C4-2B (cell line): ENCODE measurements around the gene TSPAN6.

Experiments
- H3K27ac ChIP-seq: fragments of 450-650 bp; 2 replicates; pipeline ENCODE4 v1.5.1; 2017
- CTCF ChIP-seq: fragments of 450-650 bp; conservative IDR thresholded peaks from 2 replicates; pipeline ENCODE4 v1.5.1; 2017; ENCODE audit warnings: mild to moderate bottlenecking
- ZFX ChIP-seq: fragments of 450-650 bp; IDR thresholded peaks from 2 replicates; pipeline ENCODE4 v1.6.1; 2017

The TSPAN6 gene

GRCh38 chrX:100600340-100600739 is 36.3 kb downstream of the TSPAN6 start:
- no peak for TF ChIP-seq CTCF

GRCh38 chrX:100599456-100599855 is 37.1 kb downstream of the TSPAN6 start:
- TF ChIP-seq CTCF (no peak), ZFX (no peak)
- no peak overlapping the region for H3K27ac ChIP-seq

More at GRCh38 chrX:100600340-100600739, 36.3 kb downstream of the TSPAN6 start:
- no peak overlapping the region for H3K27ac ChIP-seq

- H3K27ac ChIP-seq, result no peak overlapping the region
- TF ChIP-seq ZFX, result no peak
- TF ChIP-seq CTCF, result no peak
Observed at GRCh38 chrX:100596601-100597000, 40.0 kb downstream of the TSPAN6 start.

- no peak for TF ChIP-seq ZFX
- no peak for TF ChIP-seq CTCF
- H3K27ac ChIP-seq, result no peak overlapping the region
Observed at GRCh38 chrX:100593581-100593980, 43.0 kb downstream of the TSPAN6 start.

- TF ChIP-seq ZFX, result no peak
- TF ChIP-seq CTCF, result no peak
Observed at GRCh38 chrX:100593126-100593525, 43.5 kb downstream of the TSPAN6 start.

GRCh38 chrX:100591256-100592051 is 45.2 kb downstream of the TSPAN6 start:
- no peak overlapping the region for H3K27ac ChIP-seq
- TF ChIP-seq ZFX, result no peak

More at GRCh38 chrX:100593126-100593525, 43.5 kb downstream of the TSPAN6 start:
- no peak overlapping the region for H3K27ac ChIP-seq

GRCh38 chrX:100587861-100588260 is 48.7 kb downstream of the TSPAN6 start:
- H3K27ac ChIP-seq, result no peak overlapping the region
- TF ChIP-seq ZFX (no peak), CTCF (no peak)

- no peak overlapping the region for H3K27ac ChIP-seq
- TF ChIP-seq ZFX (no peak), CTCF (no peak)
Observed at GRCh38 chrX:100586747-100587146, 49.9 kb downstream of the TSPAN6 start.
